Thyroid gland (tissue), 4 donors: Measurements from ENCODE around the gene PRDX6. TPM values are rescaled to one million over a fixed set of nuclear protein-coding genes. Genes with fewer than 3 reads are reported as not detected.

Experiments
- DNase-seq, 2 donors: peaks; one replicate each; pipeline ENCODE4 v3.0.0-alpha.2; 2019
- H3K27ac ChIP-seq, 3 donors: fragments of 200-600 bp; sonication (generic); 1 replicate in 2 of 3; 2 replicates in 1 of 3; pipeline ENCODE4 v1.5.1; 2016 to 2019; ENCODE audit warnings: mild to moderate bottlenecking in 1 of 3, moderate library complexity in 1 of 3
- H3K27me3 ChIP-seq: fragments of 200-600 bp; sonication (generic); one replicate; pipeline ENCODE4 v1.5.1; 2019
- H3K36me3 ChIP-seq, 2 donors: fragments of 200-600 bp; sonication (generic); one replicate each; pipeline ENCODE4 v1.5.1; 2016 to 2019
- H3K4me1 ChIP-seq, 2 donors: fragments of 200-600 bp; sonication (generic); one replicate each; pipeline ENCODE4 v1.5.1; 2017 to 2019
- H3K4me3 ChIP-seq, 3 donors: fragments of 200-600 bp; sonication (generic); replicated peaks in 1 of 3; 1 replicate in 2 of 3; 2 replicates in 1 of 3; pipeline ENCODE4 v1.5.1; 2016; ENCODE audit warnings: mild to moderate bottlenecking in 1 of 3
- H3K9me3 ChIP-seq: fragments of 200-600 bp; sonication (generic); one replicate; pipeline ENCODE4 v1.5.1; 2017
- CTCF ChIP-seq, 6 experiments: fragments of 200-600 bp in 3 of 6; fragments of 450-650 bp in 3 of 6; sonication (generic) in 3 of 6; IDR thresholded peaks; one replicate each; pipeline ENCODE4 v1.5.1; 2016 to 2019; ENCODE audit warnings: antibody characterized with exemption in 6 of 6, mild to moderate bottlenecking in 2 of 6, inconsistent platforms in 1 of 6, moderate library complexity in 1 of 6
- POLR2A ChIP-seq, 2 donors: fragments of 450-650 bp; IDR thresholded peaks; one replicate each; pipeline ENCODE4 v1.6.1; 2017; ENCODE audit warnings: antibody characterized with exemption in 2 of 2, mild to moderate bottlenecking in 2 of 2, moderate library complexity in 1 of 2
- WGBS, 2 donors: methylation state at CpG; one replicate each; pipeline ENCODE4 v1.1.5; 2017; 5-methylcytosine and 5-hydroxymethylcytosine counted together
- intact Hi-C: fragments of 100-400 bp; cut with DNase I; formaldehyde crosslinking; loops from one replicate; pipeline ENCODE4 v1.15.1; 2023
- total RNA-seq, 4 donors: library from RNA; depleted of rRNA; stranded (reverse); fragments of >200 nt; gene quantifications; one replicate each; pipeline ENCODE4 v1.2.3, GENCODE V29; 2016

PRDX6 gene
- total RNA-seq, 4 donors from 2014 or later: 161 to 301 (median 233) TPM

- Histone ChIP-seq H3K9me3 (no peaks in the 10 kb centered on the region), H3K4me3 (no peak overlapping the region), H3K36me3 (peaks cover 34% of the 10 kb centered on the region in 2 donors), H3K27ac (no peak overlapping the region), H3K27me3 (no peaks in the 10 kb centered on the region), H3K4me1 (peaks cover 30 to 37% of the 10 kb centered on the region in 2 donors)
- no peak for DNase-seq
- intact Hi-C loops: no loop called here
- TF ChIP-seq CTCF (IDR thresholded peaks at IDR 0.05) (no peak), POLR2A (IDR thresholded peaks at IDR 0.05) (no peak)
- 79 to 90% methylated on average over 4 of the region's 4 CpGs for WGBS, 2 donors
Measured at GRCh38 chr1:173479649-173480048, 2.5 kb downstream of the PRDX6 start.

GRCh38 chr1:173481195-173481772, 4.1 kb downstream of the PRDX6 start:
- H3K27me3 ChIP-seq: no peaks in the 10 kb centered on the region
- intact Hi-C loops: no loop called here
- WGBS, 2 donors: 48 to 94% methylated on average over 1 of the region's 1 CpG
- H3K4me1 ChIP-seq: peaks cover 23 to 32% of the 10 kb centered on the region in 2 donors
- H3K4me3 ChIP-seq: no peak overlapping the region
- DNase-seq: no peak
- H3K9me3 ChIP-seq: no peaks in the 10 kb centered on the region
- peaks cover 47 to 48% of the 10 kb centered on the region in 2 donors for H3K36me3 ChIP-seq
- no peak overlapping the region for H3K27ac ChIP-seq
- TF ChIP-seq CTCF (IDR thresholded peaks at IDR 0.05): no peak
- no peak for TF ChIP-seq POLR2A (IDR thresholded peaks at IDR 0.05)

GRCh38 chr1:173482683-173483082, 5.5 kb downstream of the PRDX6 start:
- H3K27ac ChIP-seq: no peak overlapping the region
- intact Hi-C loops: no loop called here
- no peak overlapping the region for H3K4me3 ChIP-seq
- H3K4me1 ChIP-seq: peaks cover 21 to 28% of the 10 kb centered on the region in 2 donors
- H3K27me3 ChIP-seq: no peaks in the 10 kb centered on the region
- no peak for DNase-seq
- H3K36me3 ChIP-seq: peaks cover 60 to 61% of the 10 kb centered on the region in 2 donors
- no peaks in the 10 kb centered on the region for H3K9me3 ChIP-seq
- WGBS, 2 donors: 92 to 93% methylated on average over 1 of the region's 1 CpG
- TF ChIP-seq POLR2A (IDR thresholded peaks at IDR 0.05) (no peak), CTCF (IDR thresholded peaks at IDR 0.05) (no peak)

- 96% methylated on average over 2 of the region's 2 CpGs for WGBS, 2 donors
- DNase-seq: no peak
- H3K27ac ChIP-seq: no peak overlapping the region
- intact Hi-C loops: no loop called here
- peaks cover 72 to 76% of the 10 kb centered on the region in 2 donors for H3K36me3 ChIP-seq
- H3K4me1 ChIP-seq: peaks cover 10 to 17% of the 10 kb centered on the region in 2 donors
- H3K9me3 ChIP-seq: no peaks in the 10 kb centered on the region
- H3K27me3 ChIP-seq: no peaks in the 10 kb centered on the region
- TF ChIP-seq POLR2A (IDR thresholded peaks at IDR 0.05) (no peak), CTCF (IDR thresholded peaks at IDR 0.05) (no peak)
- no peak overlapping the region for H3K4me3 ChIP-seq
Measured at GRCh38 chr1:173484276-173484675, 7.1 kb downstream of the PRDX6 start.

GRCh38 chr1:173485401-173485800, 8.3 kb downstream of the PRDX6 start:
- DNase-seq: no peak
- H3K4me3 ChIP-seq: no peak overlapping the region
- no peak overlapping the region for H3K27ac ChIP-seq
- WGBS, 2 donors: 92 to 97% methylated on average over 7 of the region's 7 CpGs
- H3K9me3 ChIP-seq: no peaks in the 10 kb centered on the region
- TF ChIP-seq CTCF (IDR thresholded peaks at IDR 0.05): no peak
- TF ChIP-seq POLR2A (IDR thresholded peaks at IDR 0.05): no peak
- peaks cover 72 to 76% of the 10 kb centered on the region in 2 donors for H3K36me3 ChIP-seq
- intact Hi-C loops: no loop called here
- H3K4me1 ChIP-seq: peaks cover 0 to 6% of the 10 kb centered on the region in 2 donors
- no peaks in the 10 kb centered on the region for H3K27me3 ChIP-seq
